C4-2B (cell line): ENCODE results near the gene SSX7.
"Not testable (repeated sequence)": the region's sequence is repeated elsewhere in the genome, so short reads cannot be mapped to it uniquely, and the experiment has no call there.

Source experiments
- H3K27ac ChIP-seq: fragments of 450-650 bp; 2 replicates; pipeline ENCODE4 v1.5.1; 2017
- CTCF ChIP-seq: fragments of 450-650 bp; conservative IDR thresholded peaks from 2 replicates; pipeline ENCODE4 v1.5.1; 2017; ENCODE audit warnings: mild to moderate bottlenecking
- ZFX ChIP-seq: fragments of 450-650 bp; IDR thresholded peaks from 2 replicates; pipeline ENCODE4 v1.6.1; 2017

SSX7 gene

GRCh38 chrX:52654800-52655199 lies at the start of gene SSX7:
TSS of gene SSX7 (minus strand) at chrX:52654900. CDS start at chrX:52653472, 1,428 bp downstream.
- not testable (repeated sequence) for H3K27ac ChIP-seq

GRCh38 chrX:52692034-52692433 lies 37.3 kb upstream of the SSX7 start:
- H3K27ac ChIP-seq, result not testable (repeated sequence)

GRCh38 chrX:52662218-52662617 lies 7.5 kb upstream of the SSX7 start:
- H3K27ac ChIP-seq, result not testable (repeated sequence)

- H3K27ac ChIP-seq, result not testable (repeated sequence)
Measured at GRCh38 chrX:52655475-52655874, 775 bp upstream of the SSX7 start.

- H3K27ac ChIP-seq, result not testable (repeated sequence)
Measured at GRCh38 chrX:52650676-52651075, 4.0 kb downstream of the SSX7 start.

- H3K27ac ChIP-seq, result not testable (repeated sequence)
Measured at GRCh38 chrX:52648956-52649355, 5.7 kb downstream of the SSX7 start.

GRCh38 chrX:52628483-52628882 lies 26.2 kb downstream of the SSX7 start:
- not testable (repeated sequence) for H3K27ac ChIP-seq

- not testable (repeated sequence) for H3K27ac ChIP-seq
Measured at GRCh38 chrX:52620661-52621060, 34.0 kb downstream of the SSX7 start.

- no peak for TF ChIP-seq ZFX
- TF ChIP-seq CTCF, result no peak
Measured at GRCh38 chrX:52608961-52609360, 45.7 kb downstream of the SSX7 start.

GRCh38 chrX:52603151-52603550 lies 51.5 kb downstream of the SSX7 start:
- not testable (repeated sequence) for H3K27ac ChIP-seq

More at GRCh38 chrX:52608961-52609360, 45.7 kb downstream of the SSX7 start:
- H3K27ac ChIP-seq, result no peak overlapping the region

GRCh38 chrX:52598886-52599285 lies 55.8 kb downstream of the SSX7 start:
- TF ChIP-seq ZFX (no peak), CTCF (no peak)
- no peak overlapping the region for H3K27ac ChIP-seq

- TF ChIP-seq ZFX, result no peak
- TF ChIP-seq CTCF, result no peak
- no peak overlapping the region for H3K27ac ChIP-seq
Measured at GRCh38 chrX:52594658-52595057, 60.0 kb downstream of the SSX7 start.
